Measurements from ENCODE around the gene CFDP1.

DNA sequence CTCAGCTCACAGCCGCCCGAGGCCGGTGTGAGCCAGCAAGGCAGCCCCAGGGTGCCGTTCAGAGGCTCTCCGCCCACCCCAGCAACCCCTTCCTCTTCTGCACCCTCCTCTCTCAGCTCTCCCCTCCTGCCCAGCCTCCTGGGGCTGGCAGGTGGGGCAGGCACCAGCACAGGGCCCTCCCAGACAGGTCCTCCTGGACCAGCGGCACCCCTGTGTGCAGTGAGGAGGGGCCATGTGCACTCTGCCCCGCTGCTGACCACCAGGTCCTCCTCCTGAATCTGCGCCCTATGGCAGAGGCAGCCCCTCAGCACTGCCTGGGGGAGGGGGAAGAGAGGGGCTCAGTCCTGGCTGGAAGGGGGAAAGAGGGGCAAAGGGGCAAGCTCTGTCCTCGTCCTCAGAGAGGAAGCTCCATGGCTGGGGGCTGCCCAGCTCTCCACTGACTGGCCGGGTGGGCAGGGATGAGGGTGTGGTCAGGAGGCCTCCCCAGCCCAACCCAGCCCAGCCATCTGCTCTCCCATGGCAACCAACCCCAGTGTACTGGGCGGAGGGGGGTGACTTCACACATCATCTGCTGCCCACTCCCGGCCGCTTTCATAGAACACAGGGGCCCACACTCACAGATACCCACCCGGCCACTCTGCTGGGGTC, 176.5 kb downstream of the CFDP1 start:
- TF ChIP-seq, protein P1, sequence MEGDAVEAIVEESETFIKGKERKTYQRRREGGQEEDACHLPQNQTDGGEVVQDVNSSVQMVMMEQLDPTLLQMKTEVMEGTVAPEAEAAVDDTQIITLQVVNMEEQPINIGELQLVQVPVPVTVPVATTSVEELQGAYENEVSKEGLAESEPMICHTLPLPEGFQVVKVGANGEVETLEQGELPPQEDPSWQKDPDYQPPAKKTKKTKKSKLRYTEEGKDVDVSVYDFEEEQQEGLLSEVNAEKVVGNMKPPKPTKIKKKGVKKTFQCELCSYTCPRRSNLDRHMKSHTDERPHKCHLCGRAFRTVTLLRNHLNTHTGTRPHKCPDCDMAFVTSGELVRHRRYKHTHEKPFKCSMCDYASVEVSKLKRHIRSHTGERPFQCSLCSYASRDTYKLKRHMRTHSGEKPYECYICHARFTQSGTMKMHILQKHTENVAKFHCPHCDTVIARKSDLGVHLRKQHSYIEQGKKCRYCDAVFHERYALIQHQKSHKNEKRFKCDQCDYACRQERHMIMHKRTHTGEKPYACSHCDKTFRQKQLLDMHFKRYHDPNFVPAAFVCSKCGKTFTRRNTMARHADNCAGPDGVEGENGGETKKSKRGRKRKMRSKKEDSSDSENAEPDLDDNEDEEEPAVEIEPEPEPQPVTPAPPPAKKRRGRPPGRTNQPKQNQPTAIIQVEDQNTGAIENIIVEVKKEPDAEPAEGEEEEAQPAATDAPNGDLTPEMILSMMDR (IDR thresholded peaks at IDR 0.05): no peak
- TF ChIP-seq EP300 (IDR thresholded peaks at IDR 0.05): no peak
- TF ChIP-seq POLR2A (IDR thresholded peaks at IDR 0.05): no peak
- TF ChIP-seq POLR2AphosphoS5 (IDR thresholded peaks at IDR 0.05): no peak

All from suprapubic skin (tissue), 4 donors.